NCI-H524 treated with DMSO at 0.1 percent for 48 hours (cell line): Measurements from ENCODE around the gene BCAP31.
A peak's percentile ranks its signal among the peaks of the same experiment; 100 is the strongest.

Experiments
- DNase-seq: peaks from one replicate; lab custom pipeline; 2025; lab: John Stamatoyannopoulos, UW

The BCAP31 gene

GRCh38 chrX:153674219-153674851 is 49.9 kb downstream of the BCAP31 start:
- DNase-seq = no peak

DNA sequence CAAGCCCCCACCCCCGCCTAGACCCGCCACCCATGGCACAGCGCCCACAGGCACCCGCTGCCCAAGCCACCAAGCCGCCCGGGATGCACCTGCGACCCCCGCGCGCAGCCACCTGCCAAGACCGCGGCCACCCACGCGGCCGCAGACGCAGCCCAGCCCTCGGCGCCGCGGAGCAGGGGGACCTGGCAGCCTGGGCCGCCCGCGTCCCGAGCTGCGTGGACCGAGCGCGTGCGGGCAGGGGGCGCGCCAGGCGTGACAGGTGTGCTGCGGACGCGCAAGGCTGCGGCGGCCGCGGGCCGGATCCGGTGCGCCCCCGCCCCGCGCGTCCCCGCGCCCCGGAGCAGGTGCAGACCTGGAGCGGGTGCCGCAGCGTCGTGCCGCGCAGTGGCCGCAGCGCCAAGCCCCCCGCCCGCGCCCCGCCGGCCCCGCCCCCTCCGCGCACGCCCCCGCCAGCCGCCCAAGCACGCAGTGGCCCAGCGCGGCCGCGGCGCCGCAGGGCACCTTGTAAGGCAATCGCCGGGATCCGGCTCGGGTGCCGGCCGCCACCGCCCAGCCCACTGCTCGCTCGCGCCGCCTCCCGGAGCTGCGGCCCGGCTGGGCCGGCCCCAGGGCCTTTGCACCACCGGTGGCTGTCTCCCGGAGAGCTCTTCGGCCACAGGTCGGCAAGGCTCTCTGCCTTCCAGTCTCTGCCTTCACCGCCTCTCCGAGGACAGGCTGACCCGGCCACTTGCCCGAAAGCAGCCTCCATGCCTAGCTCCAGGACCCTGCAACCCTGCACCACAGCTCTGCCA is 50.6 kb downstream of the BCAP31 start, which contains the start of gene PNCK:
Gene PNCK, minus strand, starts transcription at position 386 of the 791 bp plus-strand sequence. CDS start 737 bp downstream, outside the sequence.
- DNase-seq = no peak

GRCh38 chrX:153672531-153673427 is 51.4 kb downstream of the BCAP31 start:
- DNase-seq = no peak

GRCh38 chrX:153671589-153672530 is 52.3 kb downstream of the BCAP31 start:
- no peak for DNase-seq

DNA sequence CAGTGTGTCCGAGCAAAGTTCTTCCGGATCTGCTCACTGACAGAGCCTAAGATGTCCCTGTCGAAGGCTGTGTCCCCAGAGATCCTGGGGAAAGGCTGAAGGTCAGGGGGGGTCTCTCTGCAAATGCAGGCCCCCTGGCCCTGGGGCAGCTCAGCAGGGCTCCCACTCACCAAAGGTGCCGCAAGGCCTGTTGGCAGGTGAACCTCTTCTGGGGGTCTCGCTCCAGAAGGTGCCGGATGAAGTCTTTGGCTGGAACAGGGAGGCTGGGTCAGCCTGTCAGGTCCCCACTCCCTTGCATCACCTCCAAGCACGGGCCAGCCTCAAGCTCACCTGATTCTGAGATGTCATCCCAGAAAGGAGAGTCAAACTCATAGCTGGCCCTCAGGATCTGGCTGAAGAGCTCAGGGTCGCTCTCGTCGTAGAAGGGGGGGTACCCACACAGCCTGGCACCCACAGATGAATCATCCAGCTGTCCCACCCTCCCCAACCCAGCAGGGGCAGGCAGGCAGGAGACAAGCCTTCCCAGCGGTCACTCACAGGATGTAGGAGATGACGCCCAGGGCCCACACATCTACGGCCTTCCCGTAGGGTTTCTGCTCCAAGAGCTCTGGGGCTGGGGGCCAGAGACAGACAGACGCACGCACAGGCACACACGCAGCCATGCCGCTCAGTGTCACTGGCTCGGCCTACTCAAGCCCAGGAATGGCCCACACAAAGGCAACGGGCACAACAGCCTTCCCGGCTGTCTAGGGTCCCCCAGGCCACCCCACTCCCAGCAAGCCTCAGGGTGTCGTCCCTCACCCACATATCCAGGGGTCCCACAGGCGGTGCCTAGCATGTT is 53.2 kb downstream of the BCAP31 start:
- no peak for DNase-seq

DNA sequence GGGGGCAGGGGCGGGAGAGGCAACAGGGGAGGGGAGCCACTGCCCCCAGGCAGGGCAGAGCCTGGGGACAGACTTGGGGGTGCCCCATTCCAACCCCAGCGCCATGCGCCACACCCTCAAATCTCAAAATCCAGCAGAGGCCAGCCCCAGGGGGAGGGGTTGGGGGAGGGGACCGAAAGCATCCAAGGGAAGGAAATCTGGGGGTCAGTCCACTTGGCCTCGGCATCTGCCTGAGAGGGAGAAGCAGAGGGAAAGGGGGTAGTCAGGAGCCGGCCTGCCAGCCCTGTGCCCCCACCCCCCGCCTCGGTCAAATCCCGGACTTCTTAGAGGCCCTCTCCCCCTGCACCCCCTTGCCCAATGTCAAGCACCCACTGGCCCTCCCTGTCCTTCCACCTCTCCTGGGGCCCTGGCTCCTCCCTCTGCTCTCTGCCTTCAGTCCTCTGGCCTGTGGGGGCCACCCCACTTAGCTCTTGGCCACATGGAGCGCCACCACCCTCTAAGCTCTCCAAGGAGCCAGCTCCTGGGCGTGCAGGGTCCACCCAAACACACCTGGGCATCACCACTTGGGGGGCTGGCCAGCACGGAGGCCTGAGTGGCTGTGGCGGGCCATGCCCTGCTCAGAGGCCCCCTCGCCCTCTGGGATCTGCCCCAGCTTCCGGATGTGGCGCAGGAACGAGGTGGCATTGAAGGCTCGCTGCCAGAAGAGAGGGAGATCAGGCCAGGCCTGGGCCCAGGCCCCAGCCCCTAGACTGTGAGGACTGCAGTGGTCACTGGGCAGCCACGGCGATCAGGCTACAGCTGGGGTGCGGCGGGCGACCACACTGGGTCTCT is 54.1 kb downstream of the BCAP31 start:
- no peak for DNase-seq

DNA sequence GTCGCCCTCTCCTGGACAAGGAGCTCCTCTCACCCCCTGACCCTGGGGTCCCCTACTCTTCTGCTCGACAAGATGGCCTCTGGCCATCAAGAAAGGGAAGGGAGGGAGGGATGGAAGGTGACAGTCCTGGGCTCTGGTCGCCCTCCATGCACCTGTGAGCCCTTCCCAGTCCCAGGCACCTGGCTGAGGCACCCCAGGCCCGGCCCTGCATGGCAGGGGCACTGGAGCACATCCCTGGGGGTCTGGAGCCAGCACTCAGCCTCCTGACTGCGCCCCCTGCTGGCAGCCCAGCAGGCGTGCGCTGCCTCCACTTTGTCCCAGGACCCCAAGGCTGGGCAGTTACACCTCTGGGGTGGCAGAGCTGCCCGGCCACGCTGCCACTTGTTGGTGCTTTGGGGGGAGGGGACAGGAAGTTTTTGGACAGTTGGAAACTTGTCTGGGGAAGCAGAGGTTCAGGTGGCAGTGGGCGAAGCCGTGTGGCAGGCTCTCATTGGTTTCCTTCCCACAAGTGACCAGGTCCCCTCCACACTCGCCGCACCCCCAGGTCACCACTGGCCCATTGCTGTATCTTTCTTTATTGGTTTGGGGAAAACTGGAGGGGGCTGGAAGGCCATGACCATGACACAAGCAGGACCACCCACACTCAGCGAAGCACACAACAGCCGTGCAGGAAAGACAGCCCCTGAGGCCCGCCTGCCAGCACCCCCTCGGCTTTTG is 54.9 kb downstream of the BCAP31 start:
- no peak for DNase-seq

GRCh38 chrX:153668423-153669173 is 55.6 kb downstream of the BCAP31 start:
- DNase-seq = no peak

DNA sequence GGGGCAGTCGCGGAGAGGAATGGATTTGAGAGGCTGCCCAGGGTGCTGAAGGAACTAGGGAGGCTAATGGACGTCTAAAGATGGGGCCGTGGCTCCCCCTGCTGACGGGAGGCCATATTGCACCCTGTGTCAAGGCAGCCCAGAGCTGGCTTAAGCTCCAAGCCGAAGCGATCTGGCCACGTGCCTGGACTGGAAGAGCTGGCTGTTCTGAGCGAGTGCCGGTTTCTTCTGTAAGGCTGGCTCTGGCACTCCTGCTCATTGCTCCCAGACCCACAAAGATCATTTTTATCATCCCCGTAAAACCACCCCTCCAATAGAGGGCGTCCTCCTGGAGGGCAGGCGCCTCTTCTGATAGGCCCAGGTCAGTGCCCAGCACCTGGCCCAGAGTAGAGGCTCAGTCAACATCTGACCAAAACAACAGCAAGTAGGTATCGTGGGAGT is 56.2 kb downstream of the BCAP31 start:
- DNase-seq = peak; percentile 26

GRCh38 chrX:153667281-153667955 is 56.8 kb downstream of the BCAP31 start:
- no peak for DNase-seq

DNA sequence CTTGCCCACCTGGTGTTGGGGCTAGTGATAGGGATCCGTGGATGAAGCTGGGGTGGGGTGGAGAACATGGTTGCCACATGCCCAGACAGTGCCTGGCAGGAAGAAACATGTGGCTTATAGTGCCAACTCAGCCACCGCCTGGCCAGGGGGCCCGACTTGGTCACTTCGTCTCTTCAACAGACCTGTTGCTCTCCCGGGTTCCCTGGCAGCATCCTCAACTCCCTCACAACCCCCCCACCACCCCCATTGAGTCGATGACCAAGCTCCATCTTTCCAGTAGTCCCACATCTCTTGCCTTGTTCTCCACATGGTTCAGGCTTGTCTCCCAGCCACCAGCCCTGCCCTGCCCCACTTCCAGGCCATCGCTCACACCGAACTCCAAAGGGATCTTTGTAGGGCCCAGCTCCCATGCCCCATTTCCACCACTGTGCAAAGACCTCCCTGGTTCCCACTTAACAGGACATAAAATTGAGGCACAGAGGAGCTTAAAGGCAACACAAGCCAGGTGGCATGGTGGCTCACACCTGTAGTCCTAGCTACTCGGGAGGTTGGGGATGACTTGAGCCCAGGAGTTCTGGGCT is 58.4 kb downstream of the BCAP31 start:
- DNase-seq = no peak

DNA sequence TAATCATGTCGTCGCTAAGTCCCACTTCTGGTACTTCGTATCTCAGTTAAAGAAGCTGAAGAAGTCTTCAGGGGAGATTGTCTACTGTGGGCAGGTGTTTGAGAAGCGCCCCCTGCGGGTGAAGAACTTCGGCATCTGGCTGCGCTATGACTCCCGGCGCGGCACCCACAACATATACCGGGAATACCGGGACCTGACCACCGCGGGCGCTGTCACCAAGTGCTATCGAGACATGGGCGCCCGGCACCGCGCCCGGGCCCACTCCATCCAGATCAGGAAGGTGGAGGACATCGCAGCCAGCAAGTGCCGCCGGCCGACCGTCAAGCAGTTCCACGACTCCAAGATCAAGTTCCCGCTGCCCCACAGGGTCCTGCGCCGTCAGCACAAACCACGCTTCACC is 61.9 kb downstream of the BCAP31 start:
- no peak for DNase-seq

- no peak for DNase-seq
Measured at GRCh38 chrX:153659268-153659667, 64.9 kb downstream of the BCAP31 start.

DNA sequence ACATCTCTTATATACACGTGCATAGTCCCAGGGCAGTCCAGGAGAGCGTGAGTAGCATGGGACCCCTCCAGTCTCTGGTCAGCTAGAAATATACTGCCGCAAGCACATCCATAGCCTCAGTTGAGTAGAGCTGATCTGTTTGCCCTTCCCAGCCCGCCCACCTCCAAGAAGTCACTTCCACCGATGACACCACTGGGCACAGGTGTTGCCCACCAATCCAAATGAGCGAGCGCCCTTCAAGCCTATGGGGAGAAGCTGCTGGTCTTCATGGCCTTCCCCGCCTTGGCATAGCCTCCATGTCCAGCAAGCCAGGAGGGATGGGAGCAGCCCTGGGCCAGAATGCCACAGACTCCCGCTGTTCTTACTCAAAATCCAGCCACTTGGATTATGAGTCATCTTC is 67.0 kb downstream of the BCAP31 start:
- no peak for DNase-seq

- no peak for DNase-seq
Measured at GRCh38 chrX:153653556-153653955, 70.6 kb downstream of the BCAP31 start.

DNA sequence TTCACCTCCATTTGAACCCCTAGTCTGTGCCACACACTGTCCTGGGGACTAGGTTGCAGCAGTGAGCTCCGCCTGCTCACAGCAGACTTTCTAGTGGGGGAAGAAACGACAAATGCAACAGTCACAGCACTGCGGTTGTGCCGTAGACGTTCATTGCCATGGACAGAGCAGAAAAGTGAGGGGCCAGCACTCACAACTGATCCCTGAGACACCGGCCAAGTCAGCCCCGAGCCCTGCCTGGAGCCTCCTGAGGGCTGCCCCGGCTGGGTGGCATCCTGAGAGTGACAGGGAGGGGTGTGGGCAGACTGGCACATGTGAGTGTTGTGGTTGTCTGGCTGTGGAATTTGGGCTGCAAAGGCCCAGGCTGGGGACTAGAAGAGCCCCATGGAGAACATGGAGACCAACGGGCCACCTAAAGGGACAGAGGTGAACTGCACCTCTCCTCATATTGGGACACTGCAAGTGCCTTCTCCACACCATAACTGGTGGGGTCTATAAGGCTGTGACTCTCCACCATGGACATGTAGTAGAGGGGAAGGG is 72.6 kb downstream of the BCAP31 start:
- no peak for DNase-seq

- no peak for DNase-seq
Measured at GRCh38 chrX:153650959-153651358, 73.2 kb downstream of the BCAP31 start.
